Activated T-helper 2 cell treated with anti-CD3 and anti-CD28 coated beads, Interferon-gamma antibody, Interleukin-2, Interleukin-4, amounts not matched to agents 10 μg/mL and 5 μg/mL and 100 μg/mL, durations not matched to agents 14 hours and 24 hours and 36 hours (primary cell): ENCODE measurements around the gene SPATA7. TPM values are rescaled to one million over a fixed set of nuclear protein-coding genes. Genes with fewer than 3 reads are reported as not detected.

Source experiments
- DNase-seq: peaks from one replicate; pipeline ENCODE4 v3.0.0; 2021; ENCODE audit warnings: low spot score
- H3K27ac Mint-ChIP-seq: one replicate; pipeline ENCODE4 v1.8.0; 2021; ENCODE audit warnings: mixed read lengths
- H3K27me3 Mint-ChIP-seq: one replicate; pipeline ENCODE4 v1.8.0; 2021; ENCODE audit warnings: low read depth, mixed read lengths
- H3K36me3 Mint-ChIP-seq: one replicate; pipeline ENCODE4 v1.8.0; 2021; ENCODE audit warnings: low read depth, mixed read lengths
- H3K4me1 Mint-ChIP-seq: one replicate; pipeline ENCODE4 v1.8.0; 2021; ENCODE audit warnings: low read depth, mixed read lengths
- H3K4me3 Mint-ChIP-seq: one replicate; pipeline ENCODE4 v1.8.0; 2021; ENCODE audit warnings: low read depth, mild to moderate bottlenecking, moderate library complexity, mixed read lengths
- H3K9me3 Mint-ChIP-seq: one replicate; pipeline ENCODE4 v1.8.0; 2021; ENCODE audit warnings: mixed read lengths
- intact Hi-C: fragments of 100-400 bp; cut with micrococcal nuclease; formaldehyde crosslinking; loops from one replicate; pipeline ENCODE4 v1.15.1; 2023
- total RNA-seq: library from RNA; stranded (reverse); gene quantifications from 2 replicates; pipeline ENCODE4 v1.2.3, GENCODE V29; 2022

Gene SPATA7
- total RNA-seq, 1 donor from 2014 or later: 3.1 TPM

DNA sequence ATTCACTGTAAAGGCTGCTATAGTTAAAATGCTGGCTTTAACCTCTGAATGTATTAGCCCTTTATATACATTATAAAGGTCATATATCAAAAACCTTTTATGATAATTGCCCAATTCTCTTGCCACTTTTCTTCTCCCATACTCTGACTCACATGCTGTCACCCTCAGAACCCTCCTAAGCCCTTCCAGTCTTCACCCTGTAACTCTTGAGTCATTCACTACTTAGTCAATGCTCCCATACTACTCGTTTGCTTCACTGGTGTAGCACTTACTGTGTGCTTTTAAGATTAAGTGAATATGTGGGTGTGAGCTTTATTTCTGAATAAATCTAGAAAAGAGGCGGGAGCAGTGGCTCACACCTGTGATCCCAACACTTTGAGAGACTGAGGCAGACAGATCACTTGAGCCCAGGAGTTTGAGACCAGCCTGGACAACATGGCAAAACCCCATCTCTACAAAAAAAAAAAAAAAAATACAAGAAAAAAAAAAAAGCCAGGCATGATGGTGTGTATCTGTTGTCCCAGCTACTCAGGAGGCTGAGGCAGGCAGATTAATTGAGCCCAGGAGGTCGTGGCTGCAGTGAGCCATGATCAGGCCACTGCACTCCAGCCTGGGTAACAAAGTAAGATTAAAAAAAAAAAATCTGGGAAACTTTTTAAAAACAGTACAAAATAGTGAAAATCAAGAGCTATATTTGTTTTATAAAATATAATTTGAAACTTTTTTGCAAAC is 37.6 kb downstream of the SPATA7 start:
- H3K4me1 Mint-ChIP-seq: no peaks in the 10 kb centered on the region
- peaks cover 6% of the 10 kb centered on the region for H3K9me3 Mint-ChIP-seq
- no peak overlapping the region for H3K4me3 Mint-ChIP-seq
- H3K36me3 Mint-ChIP-seq: peaks cover under 1% of the 10 kb centered on the region
- no peak for DNase-seq
- no peak overlapping the region for H3K27ac Mint-ChIP-seq
- H3K27me3 Mint-ChIP-seq: no peaks in the 10 kb centered on the region
- intact Hi-C loops: no loop called here

DNA sequence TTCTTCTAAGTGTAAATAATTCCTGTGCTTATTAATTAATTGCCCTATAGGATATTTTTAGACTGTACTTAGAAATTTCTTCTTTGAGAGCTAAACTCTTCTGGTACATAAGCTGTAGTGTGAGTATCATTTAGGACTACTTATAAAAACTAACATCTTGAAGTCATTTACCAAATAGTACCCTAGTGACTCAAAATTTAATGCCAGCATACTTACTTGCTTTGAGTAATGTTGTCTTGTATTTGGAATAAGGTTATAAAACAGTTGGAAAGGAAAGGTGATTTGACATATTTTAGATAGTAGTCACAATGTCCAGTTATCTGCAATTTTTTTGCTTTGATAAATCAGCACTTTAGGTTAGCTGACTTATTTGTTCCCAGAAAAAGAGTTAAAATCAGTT is 39.1 kb downstream of the SPATA7 start:
- no peak for DNase-seq
- intact Hi-C loops: no loop called here
- H3K27me3 Mint-ChIP-seq: no peaks in the 10 kb centered on the region

GRCh38 chr14:88426271-88426670 is 40.8 kb downstream of the SPATA7 start:
- no peak for DNase-seq

More for the DNA sequence above, 39.1 kb downstream of the SPATA7 start:
- no peaks in the 10 kb centered on the region for H3K9me3 Mint-ChIP-seq
- H3K36me3 Mint-ChIP-seq: no peaks in the 10 kb centered on the region
- no peak overlapping the region for H3K27ac Mint-ChIP-seq
- no peaks in the 10 kb centered on the region for H3K4me1 Mint-ChIP-seq
- H3K4me3 Mint-ChIP-seq: no peak overlapping the region

DNA sequence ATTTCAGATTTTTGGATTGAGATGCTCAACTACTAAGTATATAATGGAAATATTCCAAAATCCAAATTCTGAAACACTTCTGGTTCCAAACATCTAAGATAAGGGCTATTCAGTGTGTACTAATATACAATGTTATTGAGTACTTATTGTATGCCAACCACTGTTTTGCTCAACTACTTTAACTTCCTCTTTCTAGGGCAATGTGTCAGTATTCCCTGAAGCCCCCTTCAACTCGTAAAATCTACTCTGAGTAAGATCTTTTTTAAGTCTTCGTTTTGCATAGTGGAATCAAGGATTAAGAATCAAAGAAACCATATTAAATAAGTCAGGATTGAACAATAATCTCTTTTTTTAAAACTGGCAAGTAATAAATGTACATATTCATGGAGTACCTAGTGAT is 45.5 kb downstream of the SPATA7 start:
- no peak for DNase-seq
- H3K4me1 Mint-ChIP-seq: no peaks in the 10 kb centered on the region
- no peaks in the 10 kb centered on the region for H3K27me3 Mint-ChIP-seq
- intact Hi-C loops: no loop called here
- H3K36me3 Mint-ChIP-seq: no peaks in the 10 kb centered on the region
- H3K4me3 Mint-ChIP-seq: no peak overlapping the region
- H3K9me3 Mint-ChIP-seq: no peaks in the 10 kb centered on the region
- no peak overlapping the region for H3K27ac Mint-ChIP-seq

More at GRCh38 chr14:88426271-88426670, 40.8 kb downstream of the SPATA7 start:
- Mint-ChIP-seq H3K4me3 (no peak overlapping the region), H3K4me1 (no peaks in the 10 kb centered on the region), H3K36me3 (no peaks in the 10 kb centered on the region), H3K27me3 (no peaks in the 10 kb centered on the region), H3K9me3 (no peaks in the 10 kb centered on the region), H3K27ac (no peak overlapping the region)
- intact Hi-C loops: no loop called here

DNA sequence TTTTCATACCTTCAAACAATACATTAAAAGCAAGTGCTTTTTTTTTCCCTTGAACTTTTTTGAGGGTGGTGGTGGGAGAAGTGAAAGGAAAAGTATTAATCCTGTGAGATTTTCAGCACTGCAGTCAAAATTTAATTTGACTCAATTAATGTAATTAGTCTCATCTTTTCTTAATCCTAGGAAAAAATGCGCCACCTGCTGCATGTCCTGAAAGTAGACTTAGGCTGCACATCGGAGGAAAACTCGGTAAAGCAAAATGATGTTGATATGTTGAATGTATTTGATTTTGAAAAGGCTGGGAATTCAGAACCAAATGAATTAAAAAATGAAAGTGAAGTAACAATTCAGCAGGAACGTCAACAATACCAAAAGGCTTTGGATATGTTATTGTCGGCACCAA is 52.2 kb downstream of the SPATA7 start:
- H3K9me3 Mint-ChIP-seq: no peaks in the 10 kb centered on the region
- intact Hi-C loops: no loop called here
- no peak overlapping the region for H3K4me3 Mint-ChIP-seq
- H3K27ac Mint-ChIP-seq: no peak overlapping the region
- no peaks in the 10 kb centered on the region for H3K4me1 Mint-ChIP-seq
- no peaks in the 10 kb centered on the region for H3K27me3 Mint-ChIP-seq
- H3K36me3 Mint-ChIP-seq: no peaks in the 10 kb centered on the region
- no peak for DNase-seq

DNA sequence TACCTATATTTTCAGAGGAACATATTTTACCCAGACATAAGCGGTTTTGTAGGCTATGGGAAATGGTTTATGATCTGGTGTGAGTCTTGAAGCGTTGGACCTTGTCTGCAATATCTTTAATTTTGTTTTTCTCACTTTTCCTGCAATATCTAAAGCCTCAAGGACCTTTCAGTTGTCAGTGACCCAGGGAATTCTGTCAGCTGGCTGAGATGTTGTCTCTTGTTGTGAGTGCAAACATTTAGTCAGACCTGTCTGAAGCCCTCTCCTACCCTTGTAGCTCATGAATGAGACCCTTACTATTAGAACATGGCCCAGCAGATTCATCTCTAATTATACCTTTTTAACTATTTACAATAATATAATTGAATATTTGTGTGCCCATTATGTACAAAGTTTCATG is 53.6 kb downstream of the SPATA7 start:
- intact Hi-C loops: no loop called here
- DNase-seq: no peak
- Mint-ChIP-seq H3K36me3 (no peaks in the 10 kb centered on the region), H3K27ac (no peak overlapping the region), H3K4me3 (no peak overlapping the region), H3K9me3 (no peaks in the 10 kb centered on the region), H3K27me3 (no peaks in the 10 kb centered on the region), H3K4me1 (no peaks in the 10 kb centered on the region)

- no peak overlapping the region for H3K27ac Mint-ChIP-seq
- no peaks in the 10 kb centered on the region for H3K4me1 Mint-ChIP-seq
These were observed 66.8 kb downstream of the SPATA7 start for GRCh38 chr14:88452231-88452630.

GRCh38 chr14:88454886-88455285 is 69.4 kb downstream of the SPATA7 start:
- Mint-ChIP-seq H3K4me1 (no peaks in the 10 kb centered on the region), H3K4me3 (no peak overlapping the region), H3K27ac (no peak overlapping the region), H3K9me3 (no peaks in the 10 kb centered on the region), H3K27me3 (no peaks in the 10 kb centered on the region), H3K36me3 (no peaks in the 10 kb centered on the region)
- DNase-seq: no peak
- intact Hi-C loops: no loop called here

More at GRCh38 chr14:88452231-88452630, 66.8 kb downstream of the SPATA7 start:
- H3K36me3 Mint-ChIP-seq: no peaks in the 10 kb centered on the region
- intact Hi-C loops: no loop called here
- H3K4me3 Mint-ChIP-seq: no peak overlapping the region
- peaks cover 7% of the 10 kb centered on the region for H3K9me3 Mint-ChIP-seq
- no peaks in the 10 kb centered on the region for H3K27me3 Mint-ChIP-seq
- DNase-seq: no peak

GRCh38 chr14:88463318-88463717 is 77.9 kb downstream of the SPATA7 start:
- Mint-ChIP-seq H3K9me3 (no peaks in the 10 kb centered on the region), H3K36me3 (no peaks in the 10 kb centered on the region), H3K27ac (no peak overlapping the region), H3K4me3 (no peak overlapping the region), H3K27me3 (no peaks in the 10 kb centered on the region), H3K4me1 (no peaks in the 10 kb centered on the region)
- DNase-seq: no peak
- intact Hi-C loops: no loop called here

DNA sequence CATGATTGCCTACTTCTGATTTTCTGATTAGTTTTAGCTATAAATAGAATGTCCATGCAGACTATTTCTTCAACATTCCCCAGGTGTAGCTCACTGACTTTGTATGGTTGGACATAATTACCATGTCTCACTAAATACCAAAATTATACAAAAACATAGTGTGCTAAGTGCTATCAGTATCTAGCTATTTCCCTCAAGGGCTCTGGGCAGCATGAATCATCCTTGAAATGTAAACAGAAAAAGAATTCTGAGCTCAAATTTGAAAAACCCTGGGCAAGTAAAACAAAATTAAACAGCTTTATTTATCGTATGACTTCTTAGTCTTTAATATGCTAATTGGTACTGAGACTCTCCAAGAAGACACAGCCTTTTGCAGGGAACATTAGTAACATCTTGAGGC is 82.9 kb downstream of the SPATA7 start:
- H3K4me1 Mint-ChIP-seq: no peaks in the 10 kb centered on the region
- DNase-seq: no peak
- H3K36me3 Mint-ChIP-seq: no peaks in the 10 kb centered on the region
- intact Hi-C loops: no loop called here
- H3K27me3 Mint-ChIP-seq: no peaks in the 10 kb centered on the region
- no peak overlapping the region for H3K27ac Mint-ChIP-seq
- no peak overlapping the region for H3K4me3 Mint-ChIP-seq
- H3K9me3 Mint-ChIP-seq: no peaks in the 10 kb centered on the region

GRCh38 chr14:88470542-88471440 is 85.3 kb downstream of the SPATA7 start:
- no peak for DNase-seq
- intact Hi-C loops: no loop called here
- H3K27me3 Mint-ChIP-seq: no peaks in the 10 kb centered on the region
- no peaks in the 10 kb centered on the region for H3K9me3 Mint-ChIP-seq
- no peaks in the 10 kb centered on the region for H3K36me3 Mint-ChIP-seq
- H3K27ac Mint-ChIP-seq: no peak overlapping the region
- H3K4me1 Mint-ChIP-seq: no peaks in the 10 kb centered on the region
- H3K4me3 Mint-ChIP-seq: no peak overlapping the region

DNA sequence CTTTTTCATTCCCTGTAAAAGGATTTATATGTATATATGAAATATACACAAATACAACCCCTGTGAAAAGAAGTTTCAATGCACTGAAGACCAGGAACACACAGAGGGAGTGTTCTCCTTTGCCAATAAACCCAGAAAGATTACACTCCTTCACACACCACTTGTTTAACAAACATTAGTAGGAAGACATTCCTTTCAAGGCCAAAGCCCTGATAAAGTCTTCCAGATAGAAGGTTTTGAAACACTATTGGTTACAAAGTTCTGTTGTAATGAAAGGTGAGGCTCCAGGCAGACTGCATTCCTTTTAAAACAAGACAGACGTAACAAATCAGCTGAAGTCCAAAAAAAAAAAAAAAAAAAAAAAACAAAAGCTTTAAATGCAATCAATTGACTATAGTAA is 88.3 kb downstream of the SPATA7 start:
- no peaks in the 10 kb centered on the region for H3K4me1 Mint-ChIP-seq
- no peaks in the 10 kb centered on the region for H3K27me3 Mint-ChIP-seq
- H3K4me3 Mint-ChIP-seq: no peak overlapping the region

DNA sequence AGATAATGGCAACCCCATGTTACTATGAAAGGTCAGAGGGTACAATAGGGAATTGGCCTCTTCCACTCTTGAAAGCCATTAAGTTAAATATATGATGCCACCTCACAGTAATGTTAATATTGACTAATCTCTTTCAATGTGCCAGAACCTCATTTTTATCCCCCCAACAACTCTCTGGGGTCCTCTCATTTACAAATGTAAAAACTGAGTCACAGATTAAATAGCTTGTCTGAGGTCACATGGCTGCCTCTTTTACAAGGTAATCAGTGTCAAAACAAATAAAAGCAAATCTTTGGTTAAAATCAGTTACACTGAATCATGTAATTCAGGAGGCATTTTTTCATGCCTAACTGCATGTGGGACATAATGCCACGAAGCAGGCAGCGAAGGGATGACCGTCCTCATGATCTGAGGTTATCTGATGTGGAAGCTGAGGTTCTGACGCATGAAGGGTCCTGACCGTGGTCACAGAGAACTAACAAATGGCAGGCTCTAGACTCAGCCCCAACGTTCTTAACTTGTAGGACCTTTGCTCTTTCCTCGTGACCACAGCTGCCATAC is 90.8 kb downstream of the SPATA7 start:
- Mint-ChIP-seq H3K27ac (no peak overlapping the region), H3K36me3 (no peaks in the 10 kb centered on the region), H3K9me3 (no peaks in the 10 kb centered on the region), H3K27me3 (no peaks in the 10 kb centered on the region), H3K4me1 (no peaks in the 10 kb centered on the region), H3K4me3 (no peak overlapping the region)
- no peak for DNase-seq
- intact Hi-C loops: no loop called here

More for the DNA sequence above, 88.3 kb downstream of the SPATA7 start:
- no peak for DNase-seq
- no peak overlapping the region for H3K27ac Mint-ChIP-seq
- no peaks in the 10 kb centered on the region for H3K36me3 Mint-ChIP-seq
- no peaks in the 10 kb centered on the region for H3K9me3 Mint-ChIP-seq
- intact Hi-C loops: no loop called here
